IPS DF 6.9 (cell line): ENCODE results near the gene PMEPA1.

Experiments
- DNase-seq: peaks from one replicate; pipeline ENCODE4 v3.0.0-alpha.2; 2013; ENCODE audit warnings: low read depth, low spot score
- H3K27ac ChIP-seq: one replicate; pipeline ENCODE4 v1.5.1; 2013; ENCODE audit warnings: low read length, control low read depth
- H3K27me3 ChIP-seq: 2 replicates; pipeline ENCODE4 v1.6.1; 2013; ENCODE audit warnings: mild to moderate bottlenecking, low read length; ENCODE audit not compliant: control insufficient read depth, insufficient read depth
- H3K36me3 ChIP-seq: 2 replicates; pipeline ENCODE4 v1.6.1; 2013; ENCODE audit warnings: low read length; ENCODE audit not compliant: control insufficient read depth, insufficient read depth
- H3K4me1 ChIP-seq: 2 replicates; pipeline ENCODE4 v1.6.1; 2013; ENCODE audit warnings: low read length; ENCODE audit not compliant: control insufficient read depth, insufficient read depth
- H3K4me3 ChIP-seq: 2 replicates; pipeline ENCODE4 v1.5.1; 2013; ENCODE audit warnings: mild to moderate bottlenecking, low read length
- H3K9me3 ChIP-seq: 2 replicates; pipeline ENCODE4 v1.6.1; 2013; ENCODE audit warnings: low read length, inconsistent platforms; ENCODE audit not compliant: control insufficient read depth, insufficient read depth
- WGBS: extraction: QIAGEN DNeasy Blood & Tissue Kit; methylation state at CpG from one replicate; pipeline ENCODE4 v1.1.7; 2013; ENCODE audit warnings: mixed read lengths, missing lambda C conversion rate; ENCODE audit not compliant: insufficient read length, insufficient coverage; 5-methylcytosine and 5-hydroxymethylcytosine counted together

PMEPA1 gene, protein sequence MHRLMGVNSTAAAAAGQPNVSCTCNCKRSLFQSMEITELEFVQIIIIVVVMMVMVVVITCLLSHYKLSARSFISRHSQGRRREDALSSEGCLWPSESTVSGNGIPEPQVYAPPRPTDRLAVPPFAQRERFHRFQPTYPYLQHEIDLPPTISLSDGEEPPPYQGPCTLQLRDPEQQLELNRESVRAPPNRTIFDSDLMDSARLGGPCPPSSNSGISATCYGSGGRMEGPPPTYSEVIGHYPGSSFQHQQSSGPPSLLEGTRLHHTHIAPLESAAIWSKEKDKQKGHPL

GRCh38 chr20:57709823-57710799, at the start of gene PMEPA1:
Gene PMEPA1, minus strand, starts transcription at chr20:57710015. Its CDS starts 433 bp downstream, at chr20:57709582.
- peak within 1 kb of the TSS; percentile 70 for H3K4me3 ChIP-seq
- no CpG with 5 or more reads among the region's 92 CpGs for WGBS
- H3K27me3 ChIP-seq, result no peaks in the 10 kb centered on the region
- no peak within 1 kb of the TSS for H3K27ac ChIP-seq
- H3K9me3 ChIP-seq, result no peaks in the 10 kb centered on the region
- DNase-seq, result peak; percentile 82
- no peaks in the 10 kb centered on the region for H3K36me3 ChIP-seq
- peaks cover 3% of the 10 kb centered on the region; the same call in 1 of the 2 replicates for H3K4me1 ChIP-seq

GRCh38 chr20:57757767-57758166, 48.0 kb upstream of the PMEPA1 start:
- no CpG with 5 or more reads among the region's 1 CpG for WGBS

GRCh38 chr20:57756921-57757320, 47.1 kb upstream of the PMEPA1 start:
- DNase-seq, result no peak
- H3K9me3 ChIP-seq, result no peaks in the 10 kb centered on the region
- no peak overlapping the region for H3K27ac ChIP-seq
- no peaks in the 10 kb centered on the region; the same call in 1 of the 2 replicates for H3K4me1 ChIP-seq
- H3K36me3 ChIP-seq, result no peaks in the 10 kb centered on the region
- no CpG with 5 or more reads among the region's 4 CpGs for WGBS
- H3K27me3 ChIP-seq, result no peaks in the 10 kb centered on the region
- H3K4me3 ChIP-seq, result no peak overlapping the region

More at GRCh38 chr20:57757767-57758166, 48.0 kb upstream of the PMEPA1 start:
- Histone ChIP-seq H3K9me3 (no peaks in the 10 kb centered on the region), H3K27me3 (no peaks in the 10 kb centered on the region), H3K4me1 (no peaks in the 10 kb centered on the region; the same call in 1 of the 2 replicates), H3K4me3 (no peak overlapping the region), H3K27ac (no peak overlapping the region), H3K36me3 (no peaks in the 10 kb centered on the region)
- DNase-seq, result no peak

DNA sequence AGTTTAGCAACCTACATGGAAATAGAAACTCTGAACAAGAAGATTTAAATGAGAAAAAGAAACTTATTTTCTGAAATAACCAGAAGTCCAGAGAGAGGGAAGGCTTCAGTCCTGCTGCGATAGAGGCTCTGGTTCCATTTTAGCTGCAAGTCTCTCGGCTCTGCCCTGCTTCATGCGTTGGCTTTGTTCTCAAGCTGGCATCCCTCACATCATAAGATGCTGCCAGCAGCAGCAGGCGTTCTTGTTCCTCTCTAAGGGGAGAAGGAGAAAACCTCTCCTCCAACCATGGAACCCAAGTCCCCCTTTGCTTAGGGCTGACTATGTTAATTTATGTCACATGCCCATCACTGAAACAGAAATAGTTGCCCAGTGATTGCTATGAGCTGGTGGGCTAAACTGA, 46.4 kb upstream of the PMEPA1 start:
- H3K4me1 ChIP-seq, result no peaks in the 10 kb centered on the region; the same call in 1 of the 2 replicates
- no peak for DNase-seq
- H3K27ac ChIP-seq, result no peak overlapping the region

DNA sequence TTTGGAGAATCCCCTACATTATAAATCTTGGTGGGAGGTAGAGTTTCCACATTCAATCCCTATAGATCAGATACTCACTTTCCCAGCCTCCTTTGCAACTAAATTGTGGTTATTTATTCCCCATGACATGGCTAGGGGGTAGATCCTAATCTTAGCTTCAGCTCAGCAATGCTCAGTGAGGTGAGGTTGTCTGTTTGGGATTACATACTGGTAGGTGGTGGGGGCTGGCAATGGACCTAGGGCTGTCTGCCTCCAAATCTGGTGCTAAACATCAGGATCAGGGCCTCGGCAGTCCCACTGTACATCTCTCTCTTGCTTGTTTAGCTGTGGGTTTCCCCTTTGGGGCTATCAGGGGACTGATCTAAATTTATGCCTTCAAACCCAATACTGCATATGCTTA, 45.8 kb upstream of the PMEPA1 start:
- WGBS, result no CpG with 5 or more reads among the region's 1 CpG
- DNase-seq, result no peak

More for the DNA sequence above, 46.4 kb upstream of the PMEPA1 start:
- H3K9me3 ChIP-seq, result no peaks in the 10 kb centered on the region
- H3K27me3 ChIP-seq, result no peaks in the 10 kb centered on the region
- no peak overlapping the region for H3K4me3 ChIP-seq
- H3K36me3 ChIP-seq, result no peaks in the 10 kb centered on the region
- no CpG with 5 or more reads among the region's 4 CpGs for WGBS

DNA sequence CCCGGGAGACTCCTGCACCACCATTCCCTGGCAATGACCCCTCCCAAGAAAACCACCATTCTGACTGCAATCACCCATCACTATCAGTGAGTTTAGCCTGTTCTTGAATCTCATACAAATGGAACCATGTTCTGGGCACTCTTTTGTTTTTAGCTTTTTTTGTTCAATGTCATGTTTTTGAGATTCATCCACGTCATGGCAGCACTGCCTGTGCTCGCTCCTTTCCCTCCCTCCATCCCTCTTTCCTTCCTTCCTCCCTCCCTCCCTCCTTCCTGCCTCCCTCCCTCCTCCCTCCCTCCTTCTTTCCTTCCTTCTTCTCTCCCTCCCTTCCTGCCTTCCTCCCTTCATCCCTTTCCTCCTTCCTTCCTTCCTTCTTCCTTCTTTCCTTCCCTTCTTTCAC, 44.4 kb upstream of the PMEPA1 start:
- Histone ChIP-seq H3K27ac (no peak overlapping the region), H3K27me3 (no peaks in the 10 kb centered on the region), H3K4me3 (no peak overlapping the region), H3K4me1 (no peaks in the 10 kb centered on the region; the same call in 1 of the 2 replicates), H3K9me3 (no peaks in the 10 kb centered on the region), H3K36me3 (no peaks in the 10 kb centered on the region)
- DNase-seq, result no peak
- no CpG with 5 or more reads among the region's 3 CpGs for WGBS

More for the DNA sequence above, 45.8 kb upstream of the PMEPA1 start:
- no peak overlapping the region for H3K27ac ChIP-seq
- no peaks in the 10 kb centered on the region for H3K36me3 ChIP-seq
- no peak overlapping the region for H3K4me3 ChIP-seq
- H3K27me3 ChIP-seq, result no peaks in the 10 kb centered on the region
- no peaks in the 10 kb centered on the region; the same call in 1 of the 2 replicates for H3K4me1 ChIP-seq
- H3K9me3 ChIP-seq, result no peaks in the 10 kb centered on the region

GRCh38 chr20:57753332-57754164, 43.7 kb upstream of the PMEPA1 start:
- WGBS, result no CpG with 5 or more reads among the region's 14 CpGs
- Histone ChIP-seq H3K36me3 (no peaks in the 10 kb centered on the region; the same call in 1 of the 2 replicates), H3K9me3 (no peaks in the 10 kb centered on the region), H3K27me3 (no peaks in the 10 kb centered on the region), H3K4me3 (no peak overlapping the region), H3K27ac (no peak overlapping the region), H3K4me1 (no peaks in the 10 kb centered on the region; the same call in 1 of the 2 replicates)
- DNase-seq, result no peak

- no peaks in the 10 kb centered on the region for H3K27me3 ChIP-seq
- H3K36me3 ChIP-seq, result no peaks in the 10 kb centered on the region; the same call in 1 of the 2 replicates
Observed at GRCh38 chr20:57751411-57751810, 41.6 kb upstream of the PMEPA1 start.

DNA sequence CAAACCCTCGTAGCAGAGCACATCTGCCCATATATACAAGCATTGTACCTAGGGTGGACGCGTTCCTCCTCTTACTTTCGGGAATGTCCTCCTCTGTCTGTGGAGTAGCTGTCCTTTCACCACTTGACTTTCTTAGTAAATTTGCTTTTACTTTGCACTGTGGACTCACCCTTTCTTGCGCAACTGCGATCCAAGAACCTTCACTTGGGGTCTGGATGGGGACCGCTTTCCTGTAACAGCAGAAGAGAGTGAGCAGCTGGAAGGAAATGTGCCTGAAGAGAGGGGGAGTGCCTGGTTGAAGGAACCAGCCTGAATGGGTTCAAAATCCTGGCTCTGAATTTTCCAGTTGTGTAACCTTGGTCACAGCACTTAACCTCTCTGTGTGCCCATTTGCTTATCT, 40.1 kb upstream of the PMEPA1 start:
- no peak for DNase-seq
- H3K27me3 ChIP-seq, result no peaks in the 10 kb centered on the region
- WGBS, result no CpG with 5 or more reads among the region's 7 CpGs

More at GRCh38 chr20:57751411-57751810, 41.6 kb upstream of the PMEPA1 start:
- no peak for DNase-seq
- no peak overlapping the region for H3K4me3 ChIP-seq
- H3K4me1 ChIP-seq, result no peaks in the 10 kb centered on the region; the same call in 1 of the 2 replicates
- H3K9me3 ChIP-seq, result no peaks in the 10 kb centered on the region
- no peak overlapping the region for H3K27ac ChIP-seq
- WGBS, result no CpG with 5 or more reads among the region's 5 CpGs

More for the DNA sequence above, 40.1 kb upstream of the PMEPA1 start:
- Histone ChIP-seq H3K36me3 (no peaks in the 10 kb centered on the region; the same call in 1 of the 2 replicates), H3K9me3 (no peaks in the 10 kb centered on the region), H3K27ac (no peak overlapping the region), H3K4me3 (no peak overlapping the region), H3K4me1 (no peaks in the 10 kb centered on the region; the same call in 1 of the 2 replicates)
